Hepatocyte (in vitro differentiated cells): ENCODE data around the gene TEX51.

ENCODE experiments used
- EZH2 ChIP-seq: fragments of 200-600 bp; sonication (generic); IDR thresholded peaks from 2 replicates; pipeline ENCODE4 v1.6.1; 2016; ENCODE audit warnings: antibody characterized with exemption, mild to moderate bottlenecking, borderline replicate concordance
- EZH2phosphoT487 ChIP-seq: fragments of 200-600 bp; sonication (generic); IDR thresholded peaks from one replicate; pipeline ENCODE4 v1.6.1; 2018; ENCODE audit warnings: antibody characterized with exemption, mild to moderate bottlenecking, low read depth, moderate library complexity; ENCODE audit not compliant: unreplicated experiment, severe bottlenecking
- TF ChIP-seq, protein P1 (sequence below): fragments of 200-600 bp; sonication (generic); IDR thresholded peaks from 2 replicates; pipeline ENCODE4 v1.5.1; 2016; ENCODE audit warnings: antibody characterized with exemption, mild to moderate bottlenecking; ENCODE audit not compliant: poor library complexity

DNA sequence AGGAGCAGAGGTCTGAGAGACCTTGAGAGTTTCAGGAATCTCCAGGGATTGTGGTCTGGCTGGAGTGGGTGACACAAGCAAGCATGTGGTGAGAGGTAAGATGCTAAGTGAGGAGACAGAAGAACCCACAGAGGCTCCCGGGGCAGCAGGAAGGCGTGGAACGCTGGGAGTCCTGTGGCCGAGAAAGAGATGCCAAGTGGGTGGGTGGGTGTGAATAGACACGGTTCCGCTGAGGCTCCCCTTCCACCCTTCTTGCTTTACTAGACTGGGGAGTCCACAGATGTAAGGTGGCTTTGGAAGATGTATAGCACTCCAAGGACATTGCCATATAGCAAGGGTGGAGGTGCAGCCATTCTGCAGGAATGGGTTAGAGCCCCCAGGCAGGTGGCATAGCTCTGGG lies 4.2 kb downstream of the TEX51 start:
- TF ChIP-seq, protein P1, sequence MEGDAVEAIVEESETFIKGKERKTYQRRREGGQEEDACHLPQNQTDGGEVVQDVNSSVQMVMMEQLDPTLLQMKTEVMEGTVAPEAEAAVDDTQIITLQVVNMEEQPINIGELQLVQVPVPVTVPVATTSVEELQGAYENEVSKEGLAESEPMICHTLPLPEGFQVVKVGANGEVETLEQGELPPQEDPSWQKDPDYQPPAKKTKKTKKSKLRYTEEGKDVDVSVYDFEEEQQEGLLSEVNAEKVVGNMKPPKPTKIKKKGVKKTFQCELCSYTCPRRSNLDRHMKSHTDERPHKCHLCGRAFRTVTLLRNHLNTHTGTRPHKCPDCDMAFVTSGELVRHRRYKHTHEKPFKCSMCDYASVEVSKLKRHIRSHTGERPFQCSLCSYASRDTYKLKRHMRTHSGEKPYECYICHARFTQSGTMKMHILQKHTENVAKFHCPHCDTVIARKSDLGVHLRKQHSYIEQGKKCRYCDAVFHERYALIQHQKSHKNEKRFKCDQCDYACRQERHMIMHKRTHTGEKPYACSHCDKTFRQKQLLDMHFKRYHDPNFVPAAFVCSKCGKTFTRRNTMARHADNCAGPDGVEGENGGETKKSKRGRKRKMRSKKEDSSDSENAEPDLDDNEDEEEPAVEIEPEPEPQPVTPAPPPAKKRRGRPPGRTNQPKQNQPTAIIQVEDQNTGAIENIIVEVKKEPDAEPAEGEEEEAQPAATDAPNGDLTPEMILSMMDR, result no peak
- TF ChIP-seq EZH2phosphoT487 (no peak), EZH2 (no peak)
